Neural crest cell (in vitro differentiated cells): ENCODE data around the gene FAM169A. TPM values are rescaled to one million over a fixed set of nuclear protein-coding genes. Genes with fewer than 3 reads are reported as not detected.
"Not testable (repeated sequence)": the region's sequence is repeated elsewhere in the genome, so short reads cannot be mapped to it uniquely, and the experiment has no call there.

Experiments used
- DNase-seq: peaks from one replicate; pipeline ENCODE4 v3.0.0; 2021; ENCODE audit warnings: low read depth, mixed read lengths, low spot score
- H3K27ac Mint-ChIP-seq: one replicate; pipeline ENCODE4 v1.8.0; 2021; ENCODE audit warnings: mild to moderate bottlenecking, mixed read lengths; ENCODE audit not compliant: unreplicated experiment
- H3K27me3 Mint-ChIP-seq: 2 replicates; pipeline ENCODE4 v1.8.0; 2021; ENCODE audit warnings: low read depth, mild to moderate bottlenecking, mixed read lengths
- H3K36me3 Mint-ChIP-seq: 2 replicates; pipeline ENCODE4 v1.8.0; 2021; ENCODE audit warnings: low read depth, mild to moderate bottlenecking, mixed read lengths
- H3K4me1 Mint-ChIP-seq: 2 replicates; pipeline ENCODE4 v1.8.0; 2021; ENCODE audit warnings: mixed read lengths
- H3K4me3 Mint-ChIP-seq: one replicate; pipeline ENCODE4 v1.8.0; 2021; ENCODE audit warnings: mild to moderate bottlenecking, mixed read lengths
- H3K9me3 Mint-ChIP-seq: 2 replicates; pipeline ENCODE4 v1.8.0; 2021; ENCODE audit warnings: mixed read lengths
- CTCF ChIP-seq: fragments of 200-600 bp; sonication (generic); conservative IDR thresholded peaks from 2 replicates; pipeline ENCODE4 v1.5.0; 2021; ENCODE audit warnings: antibody characterized with exemption, mild to moderate bottlenecking
- total RNA-seq: library from RNA; stranded (reverse); gene quantifications from 2 replicates; pipeline ENCODE4 v1.2.1, GENCODE V29; 2021

Gene FAM169A
- total RNA-seq, 1 donor from 2014 or later, result 13.6 TPM

GRCh38 chr5:74864823-74865222 is 1.4 kb downstream of the FAM169A start:
- H3K4me3 Mint-ChIP-seq, result peak overlapping the region; percentile 92
- TF ChIP-seq CTCF, result no peak
- H3K36me3 Mint-ChIP-seq, result no peaks in the 10 kb centered on the region
- H3K4me1 Mint-ChIP-seq, result peaks cover 28% of the 10 kb centered on the region
- no peak overlapping the region for H3K27ac Mint-ChIP-seq
- DNase-seq, result no peak
- peaks cover 26% of the 10 kb centered on the region for H3K27me3 Mint-ChIP-seq
- H3K9me3 Mint-ChIP-seq, result no peaks in the 10 kb centered on the region

GRCh38 chr5:74863726-74864125 is 2.5 kb downstream of the FAM169A start:
- Mint-ChIP-seq H3K4me1 (peaks cover 28% of the 10 kb centered on the region), H3K36me3 (no peaks in the 10 kb centered on the region), H3K4me3 (peak overlapping the region; percentile 53), H3K9me3 (no peaks in the 10 kb centered on the region), H3K27me3 (peaks cover 26% of the 10 kb centered on the region), H3K27ac (no peak overlapping the region)
- no peak for DNase-seq
- TF ChIP-seq CTCF, result no peak

GRCh38 chr5:74862221-74862620 is 4.0 kb downstream of the FAM169A start:
- no peak for DNase-seq
- H3K27me3 Mint-ChIP-seq, result peaks cover 23% of the 10 kb centered on the region
- TF ChIP-seq CTCF, result no peak
- no peak overlapping the region for H3K27ac Mint-ChIP-seq
- H3K4me3 Mint-ChIP-seq, result peak overlapping the region; percentile 1
- H3K36me3 Mint-ChIP-seq, result no peaks in the 10 kb centered on the region
- peaks cover 28% of the 10 kb centered on the region for H3K4me1 Mint-ChIP-seq
- H3K9me3 Mint-ChIP-seq, result no peaks in the 10 kb centered on the region

GRCh38 chr5:74856975-74857374 is 9.2 kb downstream of the FAM169A start:
- not testable (repeated sequence) for H3K4me3 Mint-ChIP-seq, H3K27me3 Mint-ChIP-seq, H3K4me1 Mint-ChIP-seq, DNase-seq, H3K27ac Mint-ChIP-seq
- Mint-ChIP-seq H3K36me3 (peaks cover 13% of the 10 kb centered on the region), H3K9me3 (peaks cover 14% of the 10 kb centered on the region)

- H3K4me1 Mint-ChIP-seq, result peaks cover 10% of the 10 kb centered on the region
- no peaks in the 10 kb centered on the region for H3K27me3 Mint-ChIP-seq
- H3K27ac Mint-ChIP-seq, result no peak overlapping the region
- no peak for DNase-seq
- no peak for TF ChIP-seq CTCF
- no peak overlapping the region for H3K4me3 Mint-ChIP-seq
- H3K9me3 Mint-ChIP-seq, result peaks cover 14% of the 10 kb centered on the region
- H3K36me3 Mint-ChIP-seq, result peaks cover 13% of the 10 kb centered on the region
Measured at GRCh38 chr5:74853256-74853655, 12.9 kb downstream of the FAM169A start.

- Mint-ChIP-seq H3K27me3 (no peaks in the 10 kb centered on the region), H3K4me1 (peaks cover 10% of the 10 kb centered on the region), H3K27ac (no peak overlapping the region), H3K36me3 (peaks cover 13% of the 10 kb centered on the region), H3K4me3 (no peak overlapping the region), H3K9me3 (peaks cover 14% of the 10 kb centered on the region)
- TF ChIP-seq CTCF, result no peak
- no peak for DNase-seq
Measured at GRCh38 chr5:74851684-74852353, 14.4 kb downstream of the FAM169A start.
